H1 (cell line): ENCODE results near the gene B3GALT4. TPM values are rescaled to one million over a fixed set of nuclear protein-coding genes. Genes with fewer than 3 reads are reported as not detected.

Source experiments
- polyA plus RNA-seq, 7 experiments: library from polyadenylated mRNA; depleted of rRNA in 3 of 7; stranded (reverse) in 5 of 7; unstranded in 2 of 7; fragments of >200 nt in 5 of 7; fragments of 200-250 nt in 2 of 7; gene quantifications; 1 replicate in 5 of 7; 2 replicates in 1 of 7; 4 replicates in 1 of 7; pipeline versions ENCODE4 v1.2.1 to v1.2.3, GENCODE V29; 2011 to 2013; ENCODE audit warnings: missing spikeins in 2 of 7, mixed read lengths in 2 of 7
- total RNA-seq: library from RNA; stranded (reverse); fragmentation: NEBNext Ultra II Directional; extraction: Animal tissue kit (Norgen Biotek cat#: 25700); gene quantifications from 2 replicates; pipeline ENCODE4 v1.2.1, GENCODE V29; 2021
- TF ChIP-seq, protein P1 (sequence below): IDR thresholded peaks from 2 replicates; pipeline ENCODE4 v1.6.1; 2011; ENCODE audit warnings: low read length, improper control_type of control experiment

B3GALT4 gene
- total and polyA plus RNA-seq, 2 of the 8 experiments (the other 6 are each of a cell fraction or from before 2014, with no cell fraction given) = 2.2 to 3.0 TPM

DNA sequence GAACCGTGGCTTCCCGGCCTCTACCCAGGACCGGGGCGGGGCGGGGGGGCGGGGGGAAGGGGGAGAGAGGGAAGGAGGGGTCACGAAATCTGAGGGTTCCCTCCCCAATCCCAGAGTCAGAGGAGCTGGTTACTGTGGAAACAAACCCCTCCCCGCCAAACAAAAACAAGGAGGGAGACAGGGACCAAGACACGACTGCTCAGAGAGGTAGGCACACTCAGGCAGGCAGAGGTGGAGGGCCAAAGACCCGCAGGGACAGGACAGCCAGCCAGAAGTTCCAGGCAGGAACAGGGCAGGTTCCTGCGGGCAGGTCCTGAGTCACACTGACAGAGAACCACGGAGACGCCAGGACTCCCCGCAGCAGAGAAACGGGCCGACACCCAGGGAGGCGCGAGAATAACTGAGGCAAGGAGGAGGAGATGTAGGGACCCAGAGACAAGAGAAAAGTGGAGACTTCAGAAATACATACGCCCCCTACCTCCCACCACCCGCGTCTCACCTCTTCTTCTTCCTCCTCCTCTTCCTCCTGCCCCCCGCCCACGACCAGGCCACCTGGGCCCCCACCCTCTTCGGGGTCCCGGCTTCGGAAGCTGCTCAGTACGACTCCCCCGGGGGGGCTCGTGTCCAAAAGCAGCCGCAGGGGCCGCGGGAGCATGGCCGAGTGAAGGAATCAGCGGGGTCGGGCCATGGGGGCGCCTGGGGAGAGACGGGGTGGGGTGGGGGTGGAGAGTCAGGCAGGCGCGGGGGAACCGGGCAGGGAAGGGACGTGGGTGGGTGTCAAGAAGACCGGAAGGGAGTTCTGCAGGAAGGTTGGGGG, 21.2 kb downstream of the B3GALT4 start (continued):
- TF ChIP-seq, protein P1, sequence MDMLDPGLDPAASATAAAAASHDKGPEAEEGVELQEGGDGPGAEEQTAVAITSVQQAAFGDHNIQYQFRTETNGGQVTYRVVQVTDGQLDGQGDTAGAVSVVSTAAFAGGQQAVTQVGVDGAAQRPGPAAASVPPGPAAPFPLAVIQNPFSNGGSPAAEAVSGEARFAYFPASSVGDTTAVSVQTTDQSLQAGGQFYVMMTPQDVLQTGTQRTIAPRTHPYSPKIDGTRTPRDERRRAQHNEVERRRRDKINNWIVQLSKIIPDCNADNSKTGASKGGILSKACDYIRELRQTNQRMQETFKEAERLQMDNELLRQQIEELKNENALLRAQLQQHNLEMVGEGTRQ = no peak
- TF ChIP-seq, all 59 proteins: peak for 5
